H9 (cell line): ENCODE data around the gene FCHSD2. TPM values are rescaled to one million over a fixed set of nuclear protein-coding genes. Genes with fewer than 3 reads are reported as not detected.

Experiments
- DNase-seq: peaks from one replicate; pipeline ENCODE4 v3.0.0-alpha.2; 2017
- H2AFZ ChIP-seq: one replicate; pipeline ENCODE4 v1.6.1; 2013; ENCODE audit warnings: mild to moderate bottlenecking, low read length, control low read depth, moderate library complexity
- H2AK5ac ChIP-seq: 2 replicates; pipeline ENCODE4 v1.6.1; 2013; ENCODE audit warnings: low read length, control low read depth, mixed read lengths; ENCODE audit not compliant: insufficient read length
- H2BK120ac ChIP-seq: one replicate; pipeline ENCODE4 v1.6.1; 2013; ENCODE audit warnings: low read depth, mild to moderate bottlenecking, low read length, control low read depth, inconsistent platforms; ENCODE audit not compliant: poor library complexity, severe bottlenecking
- H2BK12ac ChIP-seq: 2 replicates; pipeline ENCODE4 v1.6.1; 2013; ENCODE audit warnings: low read length, control low read depth, mixed read lengths, low read depth; ENCODE audit not compliant: insufficient read length
- H2BK15ac ChIP-seq: 2 replicates; pipeline ENCODE4 v1.6.1; 2013; ENCODE audit warnings: low read depth, low read length, control low read depth
- H2BK20ac ChIP-seq: one replicate; pipeline ENCODE4 v1.6.1; 2013; ENCODE audit warnings: low read depth, mild to moderate bottlenecking, low read length, control low read depth, inconsistent platforms; ENCODE audit not compliant: poor library complexity, severe bottlenecking
- H2BK5ac ChIP-seq: 2 replicates; pipeline ENCODE4 v1.6.1; 2013; ENCODE audit warnings: low read length, control low read depth, mixed read lengths; ENCODE audit not compliant: insufficient read length
- H3K14ac ChIP-seq: 2 replicates; pipeline ENCODE4 v1.6.1; 2013; ENCODE audit warnings: low read length, control low read depth; ENCODE audit not compliant: insufficient read depth
- H3K18ac ChIP-seq: 2 replicates; pipeline ENCODE4 v1.6.1; 2013; ENCODE audit warnings: low read depth, mild to moderate bottlenecking, mixed read lengths, low read length, control low read depth; ENCODE audit not compliant: insufficient read length
- H3K23ac ChIP-seq: 2 replicates; pipeline ENCODE4 v1.6.1; 2013; ENCODE audit warnings: low read length, control low read depth, mixed read lengths, low read depth; ENCODE audit not compliant: insufficient read length
- H3K23me2 ChIP-seq: 2 replicates; pipeline ENCODE4 v1.6.1; 2013; ENCODE audit warnings: low read depth, mild to moderate bottlenecking, mixed read lengths, low read length, control low read depth; ENCODE audit not compliant: insufficient read length, poor library complexity, severe bottlenecking
- H3K27ac ChIP-seq: 2 replicates; pipeline ENCODE4 v1.5.1; 2013; ENCODE audit warnings: low read length, control low read depth, mixed read lengths, low read depth; ENCODE audit not compliant: insufficient read length
- H3K27me3 ChIP-seq: 2 replicates; pipeline ENCODE4 v1.6.1; 2013; ENCODE audit warnings: low read length, control low read depth, inconsistent platforms; ENCODE audit not compliant: insufficient read depth
- H3K4ac ChIP-seq: 2 replicates; pipeline ENCODE4 v1.6.1; 2013; ENCODE audit warnings: low read depth, mild to moderate bottlenecking, control low read depth, inconsistent platforms, low read length, moderate library complexity
- H3K4me1 ChIP-seq: 2 replicates; pipeline ENCODE4 v1.6.1; 2013; ENCODE audit warnings: low read length, control low read depth, inconsistent platforms; ENCODE audit not compliant: insufficient read depth
- H3K4me2 ChIP-seq: 2 replicates; pipeline ENCODE4 v1.6.1; 2013; ENCODE audit warnings: low read length, control low read depth, mixed read lengths; ENCODE audit not compliant: insufficient read length, insufficient read depth
- H3K56ac ChIP-seq: 2 replicates; pipeline ENCODE4 v1.6.1; 2013; ENCODE audit warnings: low read depth, mild to moderate bottlenecking, mixed read lengths, low read length, control low read depth; ENCODE audit not compliant: insufficient read length
- H3K79me1 ChIP-seq: 2 replicates; pipeline ENCODE4 v1.6.1; 2013; ENCODE audit warnings: low read depth, mild to moderate bottlenecking, moderate library complexity, low read length, control low read depth, inconsistent platforms; ENCODE audit not compliant: insufficient read depth, poor library complexity, severe bottlenecking
- H3K79me2 ChIP-seq: 2 replicates; pipeline ENCODE4 v1.6.1; 2013; ENCODE audit warnings: low read length, control low read depth, inconsistent platforms; ENCODE audit not compliant: insufficient read depth
- H3K9ac ChIP-seq: 2 replicates; pipeline ENCODE4 v1.6.1; 2013; ENCODE audit warnings: low read length, control low read depth, mixed read lengths; ENCODE audit not compliant: insufficient read length; ENCODE audit errors: extremely low read depth
- H3K9me3 ChIP-seq: one replicate; pipeline ENCODE4 v1.6.1; 2013; ENCODE audit warnings: low read depth, low read length, inconsistent platforms; ENCODE audit not compliant: control insufficient read depth
- H3T11ph ChIP-seq: one replicate; pipeline ENCODE4 v1.6.1; 2013; ENCODE audit warnings: mild to moderate bottlenecking, low read length, control low read depth, inconsistent platforms
- H4K20me1 ChIP-seq: one replicate; pipeline ENCODE4 v1.6.1; 2013; ENCODE audit not compliant: control insufficient read depth, insufficient read length, insufficient read depth
- H4K5ac ChIP-seq: 2 replicates; pipeline ENCODE4 v1.6.1; 2013; ENCODE audit warnings: low read depth, mild to moderate bottlenecking, mixed read lengths, low read length, control low read depth; ENCODE audit not compliant: insufficient read length
- H4K8ac ChIP-seq: replicated peaks from 2 replicates; pipeline ENCODE4 v1.6.1; 2013; ENCODE audit warnings: low read length, control low read depth, mixed read lengths, low read depth; ENCODE audit not compliant: insufficient read length
- H4K91ac ChIP-seq: 2 replicates; pipeline ENCODE4 v1.6.1; 2013; ENCODE audit warnings: low read depth, mild to moderate bottlenecking, moderate library complexity, mixed read lengths, low read length, control low read depth; ENCODE audit not compliant: insufficient read length
- H3K27ac Mint-ChIP-seq, 3 experiments: 2 replicates in 2 of 3; 3 replicates in 1 of 3; pipeline ENCODE4 v1.8.0; 2020 to 2021; ENCODE audit warnings: mixed read lengths in 3 of 3, mild to moderate bottlenecking in 1 of 3, moderate library complexity in 1 of 3
- H3K27me3 Mint-ChIP-seq: 2 replicates; pipeline ENCODE4 v1.8.0; 2021; ENCODE audit warnings: low read depth, mild to moderate bottlenecking, moderate library complexity, mixed read lengths
- H3K36me3 Mint-ChIP-seq, 3 experiments: 2 replicates in 2 of 3; 3 replicates in 1 of 3; pipeline ENCODE4 v1.8.0; 2020 to 2021; ENCODE audit warnings: low read depth in 3 of 3, mixed read lengths in 3 of 3; ENCODE audit not compliant: insufficient read depth in 1 of 3
- H3K4me1 Mint-ChIP-seq, 2 experiments: 2 replicates each; pipeline ENCODE4 v1.8.0; 2020; ENCODE audit warnings: mixed read lengths in 2 of 2
- H3K4me3 Mint-ChIP-seq, 2 experiments: 2 replicates in 1 of 2; 3 replicates in 1 of 2; pipeline ENCODE4 v1.8.0; 2020 to 2021; ENCODE audit warnings: mild to moderate bottlenecking in 2 of 2, mixed read lengths in 2 of 2, moderate library complexity in 1 of 2
- H3K9me3 Mint-ChIP-seq, 2 experiments: 2 replicates in 1 of 2; 3 replicates in 1 of 2; pipeline ENCODE4 v1.8.0; 2020; ENCODE audit warnings: mild to moderate bottlenecking in 2 of 2, mixed read lengths in 2 of 2, moderate library complexity in 1 of 2
- WGBS: extraction: QIAGEN DNeasy Blood & Tissue Kit; methylation state at CpG from one replicate; pipeline ENCODE4 v1.1.7; 2013; ENCODE audit warnings: missing lambda C conversion rate, low lambda C conversion rate, mixed read lengths; ENCODE audit not compliant: insufficient read length; ENCODE audit errors: extremely low coverage; 5-methylcytosine and 5-hydroxymethylcytosine counted together
- total RNA-seq: library from RNA; stranded (reverse); gene quantifications from 2 replicates; pipeline ENCODE4 v1.2.1, GENCODE V29; 2021
- TF ChIP-seq, protein P1 (sequence below): fragments of 200-600 bp; sonication (generic); conservative IDR thresholded peaks from 3 replicates; pipeline ENCODE4 v1.8.0; 2021; ENCODE audit warnings: antibody characterized with exemption, mild to moderate bottlenecking

FCHSD2 gene
- total RNA-seq, 1 experiment from 2014 or later = 17.8 TPM

- no peaks in the 10 kb centered on the region for H3K4me1 ChIP-seq
- H3K79me2 ChIP-seq = no peaks in the 10 kb centered on the region
- no peak overlapping the region for H2AK5ac ChIP-seq
- H3K23ac ChIP-seq = no peak overlapping the region
- no peak overlapping the region for H3K18ac ChIP-seq
- no peak for DNase-seq
- TF ChIP-seq, protein P1, sequence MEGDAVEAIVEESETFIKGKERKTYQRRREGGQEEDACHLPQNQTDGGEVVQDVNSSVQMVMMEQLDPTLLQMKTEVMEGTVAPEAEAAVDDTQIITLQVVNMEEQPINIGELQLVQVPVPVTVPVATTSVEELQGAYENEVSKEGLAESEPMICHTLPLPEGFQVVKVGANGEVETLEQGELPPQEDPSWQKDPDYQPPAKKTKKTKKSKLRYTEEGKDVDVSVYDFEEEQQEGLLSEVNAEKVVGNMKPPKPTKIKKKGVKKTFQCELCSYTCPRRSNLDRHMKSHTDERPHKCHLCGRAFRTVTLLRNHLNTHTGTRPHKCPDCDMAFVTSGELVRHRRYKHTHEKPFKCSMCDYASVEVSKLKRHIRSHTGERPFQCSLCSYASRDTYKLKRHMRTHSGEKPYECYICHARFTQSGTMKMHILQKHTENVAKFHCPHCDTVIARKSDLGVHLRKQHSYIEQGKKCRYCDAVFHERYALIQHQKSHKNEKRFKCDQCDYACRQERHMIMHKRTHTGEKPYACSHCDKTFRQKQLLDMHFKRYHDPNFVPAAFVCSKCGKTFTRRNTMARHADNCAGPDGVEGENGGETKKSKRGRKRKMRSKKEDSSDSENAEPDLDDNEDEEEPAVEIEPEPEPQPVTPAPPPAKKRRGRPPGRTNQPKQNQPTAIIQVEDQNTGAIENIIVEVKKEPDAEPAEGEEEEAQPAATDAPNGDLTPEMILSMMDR = no peak
- no peak overlapping the region for H3K27ac ChIP-seq
- Mint-ChIP-seq H3K27me3 (no peaks in the 10 kb centered on the region), H3K4me1 (peaks cover 5 to 6% of the 10 kb centered on the region in 2 experiments; a peak in 3 of 4 replicates), H3K9me3 (no peaks in the 10 kb centered on the region), H3K36me3 (peaks cover 0 to 4% (median 0%) of the 10 kb centered on the region in 3 experiments; a peak in 3 of 7 replicates), H3K4me3 (no peak overlapping the region), H3K27ac (no peak overlapping the region; a peak in 1 of 7 replicates)
- no peak overlapping the region for H3K56ac ChIP-seq
- no peak overlapping the region for H3T11ph ChIP-seq
- H2BK5ac ChIP-seq = no peak overlapping the region
- no peaks in the 10 kb centered on the region for H3K23me2 ChIP-seq
- H2BK12ac ChIP-seq = no peak overlapping the region
- no peak overlapping the region for H2AFZ ChIP-seq
- no peak overlapping the region for H2BK15ac ChIP-seq
- H2BK20ac ChIP-seq = no peak overlapping the region
- no peaks in the 10 kb centered on the region for H3K27me3 ChIP-seq
- no peak overlapping the region for H3K9ac ChIP-seq
- no peaks in the 10 kb centered on the region for H3K9me3 ChIP-seq
- H4K91ac ChIP-seq = no peak overlapping the region
- no peaks in the 10 kb centered on the region for H4K20me1 ChIP-seq
- no peak overlapping the region for H3K4me2 ChIP-seq
- no peak overlapping the region for H4K5ac ChIP-seq
- H3K79me1 ChIP-seq = no peaks in the 10 kb centered on the region
- no peak overlapping the region for H4K8ac ChIP-seq
- no peak overlapping the region for H3K4ac ChIP-seq
- no peak overlapping the region for H3K14ac ChIP-seq
- WGBS = no CpG with 5 or more reads among the region's 1 CpG
- H2BK120ac ChIP-seq = no peak overlapping the region
These were observed 271.0 kb downstream of the FCHSD2 start for GRCh38 chr11:72871119-72871518.
